ENCODE results near the gene SLC35F4.

- TF ChIP-seq EZH2phosphoT487 (IDR thresholded peaks at IDR 0.05; ENCODE audit: low read depth, severe bottlenecking, unreplicated experiment) (no peak), CTCF (IDR thresholded peaks at IDR 0.05; ENCODE audit: poor library complexity) (no peak)
Observed at GRCh38 chr14:57659052-57659451, 206.8 kb downstream of the SLC35F4 start.
